GM12874 (cell line): ENCODE measurements around the gene GPR151.
A peak's percentile ranks its signal among the peaks of the same experiment; 100 is the strongest.

Experiments used
- TF ChIP-seq, protein P1 (sequence below): IDR thresholded peaks from 2 replicates; pipeline ENCODE4 v1.5.1; 2011; ENCODE audit warnings: low read depth, mild to moderate bottlenecking, control low read depth, low read length, moderate library complexity; ENCODE audit not compliant: insufficient read depth

The GPR151 gene

DNA sequence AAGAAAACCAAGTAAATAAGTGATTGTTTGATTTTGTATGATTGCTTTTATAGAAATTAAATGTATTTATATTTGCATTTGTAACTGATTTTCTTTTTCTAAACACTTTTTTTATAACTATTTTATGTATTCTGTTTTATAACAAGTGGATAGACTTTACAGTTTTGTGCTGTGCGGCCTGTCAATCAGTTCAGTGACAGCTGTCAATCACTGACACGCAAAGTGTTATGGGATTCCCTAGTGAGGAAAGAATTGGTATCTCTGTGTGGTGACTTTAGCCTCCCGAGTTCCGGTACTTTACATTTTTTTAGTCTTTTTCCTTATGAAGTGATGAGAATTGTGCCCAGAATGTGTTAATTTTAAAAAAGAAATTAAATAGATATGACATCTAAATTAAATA lies 16.3 kb downstream of the GPR151 start:
- TF ChIP-seq, protein P1, sequence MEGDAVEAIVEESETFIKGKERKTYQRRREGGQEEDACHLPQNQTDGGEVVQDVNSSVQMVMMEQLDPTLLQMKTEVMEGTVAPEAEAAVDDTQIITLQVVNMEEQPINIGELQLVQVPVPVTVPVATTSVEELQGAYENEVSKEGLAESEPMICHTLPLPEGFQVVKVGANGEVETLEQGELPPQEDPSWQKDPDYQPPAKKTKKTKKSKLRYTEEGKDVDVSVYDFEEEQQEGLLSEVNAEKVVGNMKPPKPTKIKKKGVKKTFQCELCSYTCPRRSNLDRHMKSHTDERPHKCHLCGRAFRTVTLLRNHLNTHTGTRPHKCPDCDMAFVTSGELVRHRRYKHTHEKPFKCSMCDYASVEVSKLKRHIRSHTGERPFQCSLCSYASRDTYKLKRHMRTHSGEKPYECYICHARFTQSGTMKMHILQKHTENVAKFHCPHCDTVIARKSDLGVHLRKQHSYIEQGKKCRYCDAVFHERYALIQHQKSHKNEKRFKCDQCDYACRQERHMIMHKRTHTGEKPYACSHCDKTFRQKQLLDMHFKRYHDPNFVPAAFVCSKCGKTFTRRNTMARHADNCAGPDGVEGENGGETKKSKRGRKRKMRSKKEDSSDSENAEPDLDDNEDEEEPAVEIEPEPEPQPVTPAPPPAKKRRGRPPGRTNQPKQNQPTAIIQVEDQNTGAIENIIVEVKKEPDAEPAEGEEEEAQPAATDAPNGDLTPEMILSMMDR, result no peak

GRCh38 chr5:146494656-146495055 lies 21.3 kb downstream of the GPR151 start:
- TF ChIP-seq, protein P1, result no peak

GRCh38 chr5:146490089-146490843 lies 25.7 kb downstream of the GPR151 start:
- TF ChIP-seq, protein P1, result no peak

DNA sequence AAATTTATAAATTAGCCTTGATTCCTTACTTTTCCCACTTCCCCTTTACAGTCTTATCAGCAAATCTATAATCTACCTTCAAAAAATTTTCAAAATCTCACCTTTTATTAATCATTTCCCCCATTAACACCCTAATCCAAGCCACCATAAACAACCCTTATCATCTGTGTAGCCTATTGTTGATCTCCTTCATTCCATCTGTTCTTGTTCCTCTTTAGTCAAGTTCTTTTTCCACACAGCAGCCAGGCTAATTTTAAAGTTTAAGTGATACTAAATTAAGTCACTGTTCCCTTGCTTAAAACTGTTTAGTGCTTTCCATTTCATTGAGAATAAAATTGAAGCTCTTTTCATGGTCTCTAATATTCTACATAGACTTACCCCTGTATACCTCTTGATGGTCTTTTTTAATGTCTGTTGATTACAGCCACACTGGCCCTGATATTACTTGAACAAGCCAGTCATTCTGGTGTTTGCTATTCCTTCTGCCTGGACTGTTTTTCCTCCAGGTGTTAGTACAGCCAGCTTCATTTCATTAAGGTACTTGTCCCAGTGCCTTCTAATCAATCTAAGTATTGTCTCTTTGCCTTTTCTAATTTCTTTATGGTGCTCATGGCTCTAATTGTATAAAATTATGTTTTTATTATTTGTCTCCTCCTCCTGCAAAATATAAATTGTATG lies 31.1 kb downstream of the GPR151 start:
- TF ChIP-seq, protein P1, result no peak

- TF ChIP-seq, protein P1, result no peak
Observed at GRCh38 chr5:146482775-146483174, 33.2 kb downstream of the GPR151 start.

GRCh38 chr5:146475906-146476305 lies 40.1 kb downstream of the GPR151 start:
- TF ChIP-seq, protein P1, result no peak

GRCh38 chr5:146475190-146475780 lies 40.7 kb downstream of the GPR151 start:
- TF ChIP-seq, protein P1, result peak; percentile 27; the same call in 1 of the 2 replicates
